Measurements from ENCODE around the gene PMF1. TPM values are rescaled to one million over a fixed set of nuclear protein-coding genes. Genes with fewer than 3 reads are reported as not detected.
"Not testable (repeated sequence)": the region's sequence is repeated elsewhere in the genome, so short reads cannot be mapped to it uniquely, and the experiment has no call there.

PMF1 gene
- total RNA-seq, 2 donors from 2014 or later: 64.6 to 125 TPM

DNA sequence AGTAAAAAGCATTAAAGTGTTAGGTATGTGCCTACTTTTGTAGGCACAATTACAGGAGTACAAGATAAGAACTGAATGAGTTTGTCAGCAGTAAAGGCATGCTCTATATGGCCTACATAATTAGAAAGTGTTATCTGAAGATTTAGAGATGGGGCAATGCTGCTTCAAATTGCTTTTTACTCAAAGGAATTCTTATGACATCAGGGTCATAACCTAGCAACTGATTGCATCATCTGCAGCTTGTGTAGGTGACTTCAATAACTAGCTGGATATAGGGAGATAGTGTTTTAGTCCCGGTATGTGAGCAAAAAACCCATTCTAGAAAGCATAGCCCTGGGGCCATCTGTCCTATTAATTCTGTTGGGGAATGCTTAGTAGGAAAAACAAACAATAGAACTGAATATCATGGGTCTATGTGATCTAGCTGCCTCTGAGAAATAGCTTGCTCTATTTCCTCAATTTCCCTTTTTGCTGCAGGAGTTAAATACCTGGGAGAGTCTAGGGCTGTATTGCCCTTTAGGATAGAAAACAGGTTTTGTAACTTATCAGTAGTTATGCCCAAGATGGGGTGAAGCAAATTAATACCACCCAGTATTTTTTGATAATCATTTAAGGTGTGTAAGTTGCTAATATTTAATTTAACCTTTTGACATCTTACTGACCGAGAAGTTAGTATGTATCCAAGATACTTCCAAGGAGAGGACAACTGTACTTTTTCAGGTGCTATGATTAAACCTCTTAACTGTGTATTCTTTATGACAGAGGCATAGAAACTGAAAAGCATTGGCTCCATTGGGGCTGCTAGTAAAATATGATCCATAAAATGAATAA, 26.2 kb upstream of the PMF1 start:
- WGBS: 94% methylated on average over 2 of the region's 2 CpGs
- H3K4me1 ChIP-seq (replicated peaks); H3K4me3 ChIP-seq; H3K36me3 ChIP-seq; H3K9me3 ChIP-seq; H3K27me3 ChIP-seq (replicated peaks; ENCODE audit: insufficient read depth); intact Hi-C loops (cut with DNase I); H3K27ac ChIP-seq; DNase-seq (ENCODE audit: low spot score): not testable (repeated sequence)

DNA sequence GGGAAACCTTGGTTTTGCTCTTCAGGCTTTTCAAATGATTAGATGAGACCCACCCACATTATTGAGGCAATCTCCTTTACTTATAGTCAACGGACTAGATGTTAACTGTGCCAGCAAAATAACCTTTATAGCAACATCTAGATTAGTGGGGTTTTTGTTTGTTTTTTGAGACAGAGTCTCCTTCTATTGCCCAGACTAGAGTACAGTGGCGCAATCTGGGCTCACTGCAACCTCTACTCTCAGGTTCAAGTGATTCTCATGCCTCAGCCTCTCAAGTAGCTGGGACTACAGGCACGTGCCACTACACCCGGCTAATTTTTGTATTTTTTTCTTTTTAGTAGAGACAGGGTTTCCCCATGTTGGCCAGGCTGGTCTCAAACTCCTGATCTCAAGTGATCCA, 22.5 kb upstream of the PMF1 start:
- DNase-seq (ENCODE audit: low spot score); H3K4me1 ChIP-seq (replicated peaks); H3K4me3 ChIP-seq; H3K27me3 ChIP-seq (replicated peaks; ENCODE audit: insufficient read depth); H3K27ac ChIP-seq; intact Hi-C loops (cut with DNase I); H3K9me3 ChIP-seq; H3K36me3 ChIP-seq: not testable (repeated sequence)
- 79% methylated on average over 4 of the region's 4 CpGs for WGBS

DNA sequence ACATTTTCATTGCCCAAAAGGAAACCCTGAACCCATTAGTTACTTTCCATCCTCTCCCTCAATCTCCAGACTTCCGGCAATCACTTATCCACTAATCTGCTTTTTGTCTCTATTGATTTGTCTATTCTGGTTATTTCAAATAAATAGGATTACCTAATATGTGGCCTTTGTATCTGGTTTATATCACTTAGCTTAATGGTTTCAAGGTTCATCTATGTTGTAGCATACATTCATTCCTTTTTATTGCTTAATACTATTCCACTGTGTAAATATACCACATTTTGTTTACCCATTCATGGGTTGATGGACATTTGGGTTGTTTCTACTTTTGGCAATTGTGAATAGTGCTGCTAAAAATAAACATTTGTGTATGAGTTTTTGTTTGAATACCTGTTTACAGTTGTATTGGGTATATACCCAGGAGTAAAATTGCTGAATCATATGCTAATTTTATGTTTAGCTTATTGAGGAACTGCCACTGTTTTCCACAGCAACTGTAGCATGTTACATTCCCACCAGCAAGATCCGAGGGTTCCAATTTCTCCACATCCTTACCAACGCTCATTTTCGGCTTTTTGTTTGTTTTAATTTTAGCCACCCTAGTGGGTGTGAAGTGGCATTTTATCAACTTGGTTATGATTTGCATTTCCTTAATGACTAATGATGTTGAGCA, 21.4 kb upstream of the PMF1 start:
- Histone ChIP-seq H3K36me3 (no peaks in the 10 kb centered on the region), H3K27me3 (replicated peaks; ENCODE audit: insufficient read depth) (no peaks in the 10 kb centered on the region), H3K4me1 (replicated peaks) (peaks cover 4% of the 10 kb centered on the region), H3K4me3 (no peak overlapping the region), H3K9me3 (no peaks in the 10 kb centered on the region), H3K27ac (no peak overlapping the region)
- intact Hi-C loops (cut with DNase I): no loop called here
- 91% methylated on average over 4 of the region's 4 CpGs for WGBS
- TF ChIP-seq POLR2A (IDR thresholded peaks at IDR 0.05) (no peak), POLR2AphosphoS5 (IDR thresholded peaks at IDR 0.05) (no peak)
- TF ChIP-seq, protein P1, sequence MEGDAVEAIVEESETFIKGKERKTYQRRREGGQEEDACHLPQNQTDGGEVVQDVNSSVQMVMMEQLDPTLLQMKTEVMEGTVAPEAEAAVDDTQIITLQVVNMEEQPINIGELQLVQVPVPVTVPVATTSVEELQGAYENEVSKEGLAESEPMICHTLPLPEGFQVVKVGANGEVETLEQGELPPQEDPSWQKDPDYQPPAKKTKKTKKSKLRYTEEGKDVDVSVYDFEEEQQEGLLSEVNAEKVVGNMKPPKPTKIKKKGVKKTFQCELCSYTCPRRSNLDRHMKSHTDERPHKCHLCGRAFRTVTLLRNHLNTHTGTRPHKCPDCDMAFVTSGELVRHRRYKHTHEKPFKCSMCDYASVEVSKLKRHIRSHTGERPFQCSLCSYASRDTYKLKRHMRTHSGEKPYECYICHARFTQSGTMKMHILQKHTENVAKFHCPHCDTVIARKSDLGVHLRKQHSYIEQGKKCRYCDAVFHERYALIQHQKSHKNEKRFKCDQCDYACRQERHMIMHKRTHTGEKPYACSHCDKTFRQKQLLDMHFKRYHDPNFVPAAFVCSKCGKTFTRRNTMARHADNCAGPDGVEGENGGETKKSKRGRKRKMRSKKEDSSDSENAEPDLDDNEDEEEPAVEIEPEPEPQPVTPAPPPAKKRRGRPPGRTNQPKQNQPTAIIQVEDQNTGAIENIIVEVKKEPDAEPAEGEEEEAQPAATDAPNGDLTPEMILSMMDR (IDR thresholded peaks at IDR 0.05): no peak
- DNase-seq (ENCODE audit: low spot score): no peak

DNA sequence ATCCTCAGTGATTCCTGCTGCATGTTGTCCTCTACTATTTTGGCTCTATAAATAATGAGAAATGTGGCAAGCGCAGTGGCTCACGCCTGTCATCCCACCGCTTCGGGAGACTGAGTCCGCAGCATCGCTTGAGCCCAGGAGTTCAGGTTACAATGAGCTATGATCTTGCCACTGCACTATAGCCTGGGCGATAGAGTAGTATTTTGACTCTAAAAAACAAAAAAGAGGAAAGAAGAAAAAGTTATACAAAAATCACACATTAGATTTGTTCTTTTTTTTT, 19.7 kb upstream of the PMF1 start:
- TF ChIP-seq POLR2A (IDR thresholded peaks at IDR 0.05) (no peak), POLR2AphosphoS5 (IDR thresholded peaks at IDR 0.05) (no peak)
- TF ChIP-seq, protein P1 (IDR thresholded peaks at IDR 0.05): no peak
- peaks cover 4% of the 10 kb centered on the region for H3K4me1 ChIP-seq (replicated peaks)
- intact Hi-C loops (cut with DNase I): loop anchor here (2.0 kb wide), 1 partner anchor 20 kb away; the partner anchor contains the start of gene PMF1
- DNase-seq (ENCODE audit: low spot score): no peak
- 84% methylated on average over 7 of the region's 7 CpGs for WGBS
- H3K4me3 ChIP-seq: peak overlapping the region; percentile 55 to 90
- no peaks in the 10 kb centered on the region for H3K9me3 ChIP-seq
- H3K27ac ChIP-seq: peak overlapping the region; percentile 68 to 78
- no peaks in the 10 kb centered on the region for H3K27me3 ChIP-seq (replicated peaks; ENCODE audit: insufficient read depth)
- H3K36me3 ChIP-seq: no peaks in the 10 kb centered on the region

DNA sequence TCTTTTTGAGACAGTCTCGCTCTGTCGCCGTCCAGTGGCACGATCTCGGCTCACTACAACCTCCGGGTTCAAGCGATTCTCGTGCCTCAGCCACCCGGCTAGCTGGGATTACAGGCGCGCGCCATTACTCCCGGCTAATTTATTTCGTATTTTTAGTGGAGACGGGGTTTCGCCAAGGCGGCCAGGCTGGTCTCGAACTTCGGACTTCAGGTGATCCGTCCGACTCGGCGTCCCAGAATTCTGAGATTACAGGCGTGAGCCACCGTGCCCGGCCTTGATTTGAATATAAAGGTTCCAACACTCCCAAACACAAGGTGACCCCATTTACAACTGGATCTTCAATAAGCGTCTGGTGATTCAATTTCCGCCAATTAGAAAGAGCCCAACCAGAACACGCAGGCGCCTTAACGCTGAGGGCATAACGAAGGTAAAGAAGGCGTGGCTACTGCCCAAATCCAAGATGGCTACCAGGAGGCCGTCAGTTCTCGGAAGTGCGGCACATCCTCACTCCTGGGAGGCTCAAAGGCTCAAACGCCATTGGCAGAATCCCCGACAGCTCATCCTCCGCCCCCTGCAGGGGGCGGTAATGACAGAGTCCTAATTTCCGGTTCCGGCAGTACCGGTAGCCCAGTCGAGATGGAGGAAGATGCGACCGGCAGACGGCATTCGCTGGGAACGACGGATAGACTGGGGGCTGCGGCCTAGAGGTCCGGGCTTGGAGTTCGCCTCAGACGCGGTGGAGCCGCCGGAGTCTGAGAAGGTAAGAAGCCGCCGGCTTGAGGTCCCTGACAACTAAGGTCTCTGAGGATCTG, 19.1 kb upstream of the PMF1 start, which contains the start of gene SLC25A44:
TSS of gene SLC25A44 (plus strand) at position 617 of the 812 bp plus-strand sequence. CDS start 5,744 bp downstream, outside the sequence.
- intact Hi-C loops (cut with DNase I): loop anchor here (2.0 kb wide), 1 partner anchor 19 kb away; the partner anchor contains the start of gene PMF1
- Histone ChIP-seq H3K9me3 (no peaks in the 10 kb centered on the region), H3K27me3 (replicated peaks; ENCODE audit: insufficient read depth) (no peaks in the 10 kb centered on the region), H3K36me3 (no peaks in the 10 kb centered on the region), H3K27ac (peak within 1 kb of the TSS; percentile 68 to 78), H3K4me3 (peak within 1 kb of the TSS; percentile 55 to 90), H3K4me1 (replicated peaks) (peaks cover 4% of the 10 kb centered on the region)
- TF ChIP-seq POLR2AphosphoS5 (IDR thresholded peaks at IDR 0.05) (peak; percentile 97), POLR2A (IDR thresholded peaks at IDR 0.05) (peak; percentile 18)
- TF ChIP-seq, protein P1 (IDR thresholded peaks at IDR 0.05): peak; percentile 27 to 88 (median 68)
- 4% methylated on average over 59 of the region's 59 CpGs for WGBS
- DNase-seq (ENCODE audit: low spot score): peak; percentile 98

Data from prostate gland (tissue), 2 donors.